MCF 10A (cell line): ENCODE measurements around the gene VPS35. TPM values are rescaled to one million over a fixed set of nuclear protein-coding genes. Genes with fewer than 3 reads are reported as not detected.

Experiments used
- BruUV-seq: library from RNA; stranded (reverse); fragments of 400-500 nt; replicated peaks from 2 replicates; lab custom pipeline; 2021; lab: Mats Ljungman, UMichigan
- CTCF ChIA-PET: fragments of 300-600 bp; sonication (Branson Sonifier 250); formaldehyde crosslinking; extraction: SDS; loops from one replicate; lab custom pipeline; 2021; ENCODE audit warnings: antibody characterized with exemption, inconsistent platforms; lab: Yijun Ruan, JAX
- POLR2A ChIA-PET: fragments of 300-600, 350-650 bp; sonication (Branson Sonifier 250); formaldehyde crosslinking; extraction: SDS; loops from one replicate; lab custom pipeline; 2020; ENCODE audit warnings: antibody characterized with exemption, inconsistent platforms; lab: Yijun Ruan, JAX
- DNase-seq: peaks from one replicate; pipeline ENCODE4 v3.0.0-alpha.2; 2018; ENCODE audit not compliant: unreplicated experiment
- H3K27ac Mint-ChIP-seq: one replicate; pipeline ENCODE4 v1.8.0; 2022; ENCODE audit warnings: mild to moderate bottlenecking, low read depth, mixed read lengths; ENCODE audit not compliant: unreplicated experiment
- H3K27me3 Mint-ChIP-seq: one replicate; pipeline ENCODE4 v1.8.0; 2022; ENCODE audit warnings: mixed read lengths; ENCODE audit not compliant: insufficient read depth, unreplicated experiment
- H3K36me3 Mint-ChIP-seq: one replicate; pipeline ENCODE4 v1.8.0; 2022; ENCODE audit warnings: mild to moderate bottlenecking, moderate library complexity, mixed read lengths; ENCODE audit not compliant: insufficient read depth, unreplicated experiment
- H3K4me1 Mint-ChIP-seq: one replicate; pipeline ENCODE4 v1.8.0; 2022; ENCODE audit warnings: mixed read lengths; ENCODE audit not compliant: insufficient read depth, unreplicated experiment
- H3K4me3 Mint-ChIP-seq: one replicate; pipeline ENCODE4 v1.8.0; 2022; ENCODE audit warnings: mild to moderate bottlenecking, moderate library complexity, mixed read lengths; ENCODE audit not compliant: unreplicated experiment
- H3K9me3 Mint-ChIP-seq: one replicate; pipeline ENCODE4 v1.8.0; 2022; ENCODE audit warnings: mixed read lengths; ENCODE audit not compliant: unreplicated experiment
- CTCF ChIP-seq: fragments of 200-600 bp; IDR thresholded peaks from one replicate; pipeline ENCODE4 v1.8.0; 2022; ENCODE audit warnings: antibody characterized with exemption, mild to moderate bottlenecking; ENCODE audit not compliant: unreplicated experiment
- intact Hi-C: fragments of 100-400 bp; cut with micrococcal nuclease; formaldehyde crosslinking; loops from 2 replicates; pipeline ENCODE4 v1.14.1; 2022
- total RNA-seq: library from RNA; stranded (reverse); gene quantifications from 2 replicates; pipeline ENCODE4 v1.2.3, GENCODE V29; 2022

Gene VPS35
- total RNA-seq, 1 experiment from 2014 or later = 68.7 TPM

- no peak overlapping the region for H3K4me3 Mint-ChIP-seq
- DNase-seq = no peak
- peak overlapping the region; percentile 69 for H3K27ac Mint-ChIP-seq
- no peak for TF ChIP-seq CTCF
- no peaks in the 10 kb centered on the region for H3K27me3 Mint-ChIP-seq
- H3K4me1 Mint-ChIP-seq = peaks cover 17% of the 10 kb centered on the region
- no TSS peak for BruUV-seq
- ChIA-PET POLR2A (no interaction called here), CTCF (interaction anchor here (0.7 to 5.1 kb wide), 8 partner anchors 11 to 65 kb away, joined by 3 to 46 read pairs (median 4); no protein-coding TSS in a partner anchor)
- no peaks in the 10 kb centered on the region for H3K9me3 Mint-ChIP-seq
- peaks cover 34% of the 10 kb centered on the region for H3K36me3 Mint-ChIP-seq
- intact Hi-C loops = no loop called here
Measured at GRCh38 chr16:46618516-46618915, 70.5 kb downstream of the VPS35 start.

- CTCF ChIA-PET = interaction anchor here (0.6 to 2.5 kb wide), 4 partner anchors 32 to 369 kb away, joined by 3 to 15 read pairs (median 3); no protein-coding TSS in a partner anchor
Measured at GRCh38 chr16:46614006-46614405, 75.0 kb downstream of the VPS35 start.

GRCh38 chr16:46613352-46613751 is 75.6 kb downstream of the VPS35 start:
- no TSS peak for BruUV-seq
- ChIA-PET CTCF (interaction anchor here (0.6 to 2.5 kb wide), 3 partner anchors 31 to 188 kb away, joined by 3 to 15 read pairs (median 3); no protein-coding TSS in a partner anchor), POLR2A (interaction anchor here (0.6 kb wide), 1 partner anchor 39 kb away, joined by 3 read pairs; no protein-coding TSS in a partner anchor)
- H3K36me3 Mint-ChIP-seq = peaks cover 26% of the 10 kb centered on the region
- no peaks in the 10 kb centered on the region for H3K4me1 Mint-ChIP-seq
- H3K27me3 Mint-ChIP-seq = no peaks in the 10 kb centered on the region
- intact Hi-C loops = no loop called here
- no peak for TF ChIP-seq CTCF
- H3K4me3 Mint-ChIP-seq = no peak overlapping the region
- H3K9me3 Mint-ChIP-seq = no peaks in the 10 kb centered on the region
- no peak for DNase-seq
- no peak overlapping the region for H3K27ac Mint-ChIP-seq

More at GRCh38 chr16:46614006-46614405, 75.0 kb downstream of the VPS35 start:
- Mint-ChIP-seq H3K27me3 (no peaks in the 10 kb centered on the region), H3K4me1 (peaks cover under 1% of the 10 kb centered on the region), H3K9me3 (no peaks in the 10 kb centered on the region), H3K27ac (no peak overlapping the region), H3K4me3 (no peak overlapping the region), H3K36me3 (peaks cover 27% of the 10 kb centered on the region)
- intact Hi-C loops = no loop called here
- BruUV-seq = no TSS peak
- POLR2A ChIA-PET = interaction anchor here (0.6 kb wide), 1 partner anchor 39 kb away, joined by 3 read pairs; no protein-coding TSS in a partner anchor
- DNase-seq = no peak
- TF ChIP-seq CTCF = no peak

- H3K4me1 Mint-ChIP-seq = no peaks in the 10 kb centered on the region
- ChIA-PET CTCF (interaction anchor here (0.9 to 2.5 kb wide), 2 partner anchors 22 to 57 kb away, joined by 3 to 15 read pairs; no protein-coding TSS in a partner anchor), POLR2A (no interaction called here)
- H3K27ac Mint-ChIP-seq = no peak overlapping the region
- H3K4me3 Mint-ChIP-seq = no peak overlapping the region
- TF ChIP-seq CTCF = no peak
- peaks cover 17% of the 10 kb centered on the region for H3K36me3 Mint-ChIP-seq
- no peaks in the 10 kb centered on the region for H3K27me3 Mint-ChIP-seq
- H3K9me3 Mint-ChIP-seq = no peaks in the 10 kb centered on the region
- DNase-seq = no peak
- intact Hi-C loops = no loop called here
- BruUV-seq = no TSS peak
Measured at GRCh38 chr16:46612121-46612520, 76.9 kb downstream of the VPS35 start.
